Loucy (cell line): ENCODE data around the gene FAM53B.

ENCODE experiments used
- EZH2phosphoT487 ChIP-seq: fragments of 200-600 bp; IDR thresholded peaks from 2 replicates; pipeline ENCODE4 v1.6.1; 2018; ENCODE audit warnings: antibody characterized with exemption, mild to moderate bottlenecking, moderate library complexity, borderline replicate concordance
- TF ChIP-seq, protein P1 (sequence below): fragments of 200-600 bp; sonication (generic); conservative IDR thresholded peaks from 2 replicates; pipeline ENCODE4 v1.5.1; 2014; ENCODE audit warnings: mild to moderate bottlenecking, antibody characterized with exemption, low read length

DNA sequence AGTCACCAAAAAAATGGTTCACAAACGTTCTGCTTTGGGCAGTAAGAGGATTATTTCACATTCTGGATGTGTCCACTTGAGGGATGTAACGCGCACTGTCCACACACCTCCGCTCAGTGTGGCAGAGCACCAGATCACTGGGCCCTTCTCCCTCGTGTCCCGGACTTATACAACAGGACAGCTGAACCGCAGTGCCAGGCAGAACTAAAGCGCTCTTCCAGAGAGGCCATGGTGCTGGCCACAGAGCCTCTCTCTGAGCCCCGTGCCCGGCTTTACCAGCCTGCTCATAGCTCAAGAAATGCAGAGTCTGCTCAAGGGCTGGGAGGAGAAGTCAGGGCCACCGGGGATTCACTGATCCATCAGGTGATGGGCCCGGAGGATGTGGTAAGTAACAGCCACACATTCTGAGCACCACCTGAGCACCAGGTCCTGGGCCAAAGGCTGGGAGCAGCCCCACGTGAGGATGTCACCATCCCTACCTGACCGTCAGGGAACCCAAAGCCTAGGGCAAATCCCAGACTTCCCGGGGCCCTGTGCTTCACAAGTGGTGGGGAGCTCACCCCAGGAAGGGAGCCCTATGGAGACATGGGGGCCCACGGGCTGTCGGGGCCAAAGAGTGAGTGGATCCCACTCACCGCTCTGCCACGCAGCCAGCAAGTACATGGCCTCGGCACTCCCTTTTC, 74.9 kb downstream of the FAM53B start:
- TF ChIP-seq, protein P1, sequence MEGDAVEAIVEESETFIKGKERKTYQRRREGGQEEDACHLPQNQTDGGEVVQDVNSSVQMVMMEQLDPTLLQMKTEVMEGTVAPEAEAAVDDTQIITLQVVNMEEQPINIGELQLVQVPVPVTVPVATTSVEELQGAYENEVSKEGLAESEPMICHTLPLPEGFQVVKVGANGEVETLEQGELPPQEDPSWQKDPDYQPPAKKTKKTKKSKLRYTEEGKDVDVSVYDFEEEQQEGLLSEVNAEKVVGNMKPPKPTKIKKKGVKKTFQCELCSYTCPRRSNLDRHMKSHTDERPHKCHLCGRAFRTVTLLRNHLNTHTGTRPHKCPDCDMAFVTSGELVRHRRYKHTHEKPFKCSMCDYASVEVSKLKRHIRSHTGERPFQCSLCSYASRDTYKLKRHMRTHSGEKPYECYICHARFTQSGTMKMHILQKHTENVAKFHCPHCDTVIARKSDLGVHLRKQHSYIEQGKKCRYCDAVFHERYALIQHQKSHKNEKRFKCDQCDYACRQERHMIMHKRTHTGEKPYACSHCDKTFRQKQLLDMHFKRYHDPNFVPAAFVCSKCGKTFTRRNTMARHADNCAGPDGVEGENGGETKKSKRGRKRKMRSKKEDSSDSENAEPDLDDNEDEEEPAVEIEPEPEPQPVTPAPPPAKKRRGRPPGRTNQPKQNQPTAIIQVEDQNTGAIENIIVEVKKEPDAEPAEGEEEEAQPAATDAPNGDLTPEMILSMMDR = no peak
- no peak for TF ChIP-seq EZH2phosphoT487
